ENCODE results near the gene FUS.
"Not testable (repeated sequence)": the region's sequence is repeated elsewhere in the genome, so short reads cannot be mapped to it uniquely, and the experiment has no call there.

Gene FUS

DNA sequence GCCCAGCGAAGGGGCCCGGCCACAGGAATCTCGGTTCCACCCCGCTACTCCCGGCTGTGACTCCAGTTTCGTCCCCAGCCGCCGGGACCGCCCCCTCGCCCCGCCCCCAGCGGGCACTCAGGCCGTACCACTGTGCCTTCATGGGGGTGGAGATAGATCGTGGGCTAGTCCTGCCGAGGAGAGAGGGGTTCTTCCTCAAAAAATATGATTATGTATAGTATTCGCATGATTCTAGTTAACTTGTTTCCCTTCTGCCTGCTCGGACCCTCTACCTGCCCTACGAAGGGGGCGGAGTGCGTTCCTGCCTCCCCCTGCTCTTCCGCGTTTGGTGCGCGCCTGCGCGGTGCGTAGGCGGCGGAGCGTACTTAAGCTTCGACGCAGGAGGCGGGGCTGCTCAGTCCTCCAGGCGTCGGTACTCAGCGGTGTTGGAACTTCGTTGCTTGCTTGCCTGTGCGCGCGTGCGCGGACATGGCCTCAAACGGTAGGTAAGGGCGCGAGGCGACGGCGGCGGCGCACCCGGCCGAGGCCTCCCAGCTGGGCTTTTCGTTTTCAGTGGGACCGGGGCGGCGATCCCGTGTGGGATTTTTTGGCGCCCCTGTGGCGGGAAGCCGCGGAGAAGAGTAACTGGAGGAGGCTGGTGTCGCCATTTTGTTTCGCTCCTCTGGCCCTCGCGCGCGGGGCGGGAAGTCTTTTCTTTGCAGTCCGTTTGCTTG is at the start of gene FUS:
TSS of gene FUS (plus strand) at position 393 of the 713 bp plus-strand sequence. CDS start at position 469, 76 bp downstream.
- peak; percentile 71 to 77 for DNase-seq

- no peak for DNase-seq
Observed at GRCh38 chr16:31130336-31130891, 49.5 kb upstream of the FUS start.

DNA sequence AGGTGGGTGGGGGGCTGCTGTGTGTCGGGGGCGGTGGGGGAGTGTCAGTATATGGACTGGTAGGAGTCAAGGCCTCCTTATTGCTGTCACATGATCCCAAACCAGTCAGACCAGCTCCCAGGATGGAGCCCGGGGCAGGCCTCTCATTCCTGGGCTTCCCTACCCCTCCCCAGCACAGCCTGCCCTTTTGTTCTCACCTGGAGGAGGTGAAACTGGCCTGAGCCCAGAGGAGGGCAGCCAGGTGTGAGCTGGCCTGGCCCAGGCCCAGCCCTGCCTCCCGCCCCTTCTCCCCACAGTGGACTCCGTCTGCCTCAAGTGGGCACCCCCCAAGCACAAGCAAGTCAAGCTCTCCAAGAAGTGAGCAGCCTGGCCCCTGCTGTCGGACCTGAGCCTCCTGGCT is 49.0 kb upstream of the FUS start:
- no peak for DNase-seq

- DNase-seq = no peak
Observed at GRCh38 chr16:31131416-31131815, 48.5 kb upstream of the FUS start.

- DNase-seq = no peak
Observed at GRCh38 chr16:31131841-31132271, 48.1 kb upstream of the FUS start.

DNA sequence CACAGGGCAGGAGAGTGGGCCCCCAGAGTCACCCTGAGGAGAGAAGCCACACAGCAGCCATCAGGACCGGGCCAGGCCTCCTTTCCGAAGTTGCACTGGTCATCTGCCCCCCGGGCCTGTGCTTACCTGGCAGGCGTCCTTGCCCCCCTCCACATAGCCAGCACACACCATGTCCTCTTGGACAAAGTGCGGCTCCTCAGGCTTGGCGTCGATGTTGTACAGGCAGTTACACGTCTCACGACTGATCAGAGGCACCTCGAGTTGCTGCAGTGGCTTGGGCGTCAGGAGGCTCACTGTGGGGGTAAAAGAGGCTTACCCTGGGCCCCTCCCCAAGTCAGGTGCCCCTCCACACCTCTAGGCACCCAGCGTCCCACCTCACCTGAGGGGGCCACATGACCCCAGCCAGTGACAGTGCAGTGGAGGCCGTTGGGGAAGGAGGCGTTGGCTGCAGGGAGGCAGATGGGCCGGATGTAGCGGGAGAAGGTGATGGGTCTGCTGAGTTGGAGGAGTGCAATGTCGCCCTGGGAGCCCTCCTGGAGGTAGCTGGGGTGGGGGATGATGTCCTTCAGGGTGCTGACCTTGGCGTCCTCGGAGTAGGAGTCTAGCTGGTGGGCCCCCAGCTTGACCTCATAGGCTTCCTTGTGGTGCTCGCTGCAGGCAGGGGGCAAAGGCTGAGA is 47.5 kb upstream of the FUS start:
- DNase-seq = no peak

DNA sequence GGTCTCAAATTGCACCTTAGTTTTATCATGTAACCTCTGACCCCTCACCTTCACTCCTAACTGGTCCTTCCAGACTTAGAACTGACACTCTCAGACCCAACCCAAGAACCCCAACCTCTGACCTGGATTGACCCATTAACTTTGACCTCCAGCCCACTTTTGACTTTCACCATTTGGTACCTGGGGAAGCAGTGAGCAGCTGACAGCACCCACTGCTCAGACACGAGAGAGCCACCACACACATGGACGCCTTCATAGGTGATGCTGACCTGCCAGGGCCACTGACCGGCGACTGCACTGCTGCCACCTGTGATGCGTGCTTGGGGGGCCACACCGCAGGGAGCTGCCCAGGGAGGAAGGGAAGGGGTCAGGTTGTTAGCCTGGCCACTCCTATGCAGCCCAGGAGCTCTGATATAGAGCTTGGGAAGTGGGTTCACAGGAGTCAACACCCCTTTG is 46.9 kb upstream of the FUS start:
- DNase-seq = no peak

- DNase-seq = no peak
Observed at GRCh38 chr16:31134091-31134571, 45.8 kb upstream of the FUS start.

GRCh38 chr16:31134625-31135534 is 45.1 kb upstream of the FUS start:
- no peak for DNase-seq

- DNase-seq = no peak
Observed at GRCh38 chr16:31135535-31136286, 44.2 kb upstream of the FUS start, which contains the start of gene PRSS8. TSS of gene PRSS8 (minus strand) at chr16:31135727. CDS start at chr16:31135498, 229 bp downstream.

DNA sequence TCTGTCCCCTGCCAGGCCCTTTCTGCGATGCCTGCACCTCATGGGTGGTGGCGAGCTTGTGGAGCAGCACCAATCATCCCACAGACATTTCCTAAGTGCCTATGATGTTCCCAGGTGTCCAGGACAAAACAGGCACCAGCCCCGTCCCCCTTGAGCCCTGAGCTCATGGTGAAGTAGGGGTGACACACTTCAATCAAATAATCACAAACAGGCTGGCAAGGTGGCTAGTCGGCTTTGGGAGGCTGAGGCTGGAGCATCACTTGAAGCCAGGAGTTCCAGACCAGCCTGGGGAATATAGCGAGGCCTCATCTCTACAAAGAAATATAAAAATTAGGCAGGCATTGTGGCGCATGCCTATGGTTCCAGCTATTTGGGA is 43.7 kb upstream of the FUS start:
- DNase-seq = no peak

- DNase-seq = not testable (repeated sequence)
Observed at GRCh38 chr16:31136822-31137499, 43.0 kb upstream of the FUS start.

GRCh38 chr16:31138621-31139578 is 41.0 kb upstream of the FUS start:
- no peak for DNase-seq

DNA sequence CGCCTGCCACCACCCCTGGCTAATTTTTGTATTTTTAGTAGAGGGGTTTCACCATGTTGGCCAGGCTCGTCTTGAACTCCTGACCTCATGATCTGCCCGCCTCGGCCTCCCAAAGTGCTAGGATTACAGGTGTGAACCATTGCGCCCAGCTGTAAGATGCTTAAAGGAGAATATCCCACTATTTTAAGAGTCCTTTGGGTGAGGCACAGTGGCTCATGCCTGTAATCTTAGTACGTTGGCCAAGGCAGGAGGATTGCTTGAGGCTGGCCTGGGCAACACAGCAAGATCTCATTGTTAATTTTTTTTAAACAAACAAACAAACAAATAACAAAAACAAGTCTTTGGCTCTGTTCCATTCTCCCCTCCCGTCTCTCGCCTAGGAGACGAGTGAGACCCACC is 38.9 kb upstream of the FUS start:
- not testable (repeated sequence) for DNase-seq

- DNase-seq = no peak
Observed at GRCh38 chr16:31141489-31142108, 38.3 kb upstream of the FUS start.

- DNase-seq = peak; percentile 81 to 87
Observed at GRCh38 chr16:31142109-31143010, 37.6 kb upstream of the FUS start.

GRCh38 chr16:31143011-31143693 is 36.8 kb upstream of the FUS start:
- DNase-seq = no peak

GRCh38 chr16:31143694-31144148 is 36.2 kb upstream of the FUS start:
- DNase-seq = no peak
